ENCODE measurements around the gene DCXR.

The DCXR gene

DNA sequence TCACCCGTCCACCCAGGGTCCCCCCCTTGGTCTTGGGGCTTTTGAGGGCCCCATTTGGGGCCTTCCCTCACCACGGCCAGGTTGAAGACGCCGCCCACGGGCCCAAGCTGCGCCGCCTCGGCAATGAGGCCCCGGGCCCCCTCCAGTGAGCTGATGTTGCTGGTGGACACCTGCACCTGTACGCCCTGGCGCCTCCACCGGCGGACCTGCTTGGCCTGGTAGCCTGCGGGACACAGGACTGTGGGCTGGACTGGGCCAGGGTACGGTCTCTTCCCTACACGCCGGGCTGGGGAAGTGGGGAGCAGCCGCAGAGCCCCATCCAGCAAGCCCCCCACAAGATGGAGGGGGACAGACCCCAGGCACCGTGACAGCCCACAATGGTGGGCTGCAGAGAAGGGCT lies 45.0 kb upstream of the DCXR start:
- Histone ChIP-seq H3K4me2 (ENCODE audit: insufficient read depth, low read length) (no peak overlapping the region), H3K4me1 (ENCODE audit: insufficient read depth, low read length) (no peaks in the 10 kb centered on the region), H3K9ac (ENCODE audit: low read depth, low read length) (no peak overlapping the region), H3K36me3 (ENCODE audit: insufficient read depth, low read length) (peaks cover 97% of the 10 kb centered on the region), H3K27me3 (ENCODE audit: insufficient read depth, low read length, poor library complexity) (no peaks in the 10 kb centered on the region), H3K9me3 (ENCODE audit: insufficient read depth, low read length, severe bottlenecking) (no peaks in the 10 kb centered on the region), H3K79me2 (ENCODE audit: insufficient read depth, low read length) (no peaks in the 10 kb centered on the region; the same call in 1 of the 2 replicates), H2AFZ (ENCODE audit: low read depth, low read length) (no peak overlapping the region), H3K4me3 (ENCODE audit: low read depth in 1 of 2, low read length in 2 of 2) (no peak overlapping the region), H3K27ac (ENCODE audit: low read length) (no peak overlapping the region), H4K20me1 (ENCODE audit: insufficient read depth, low read length) (peaks cover 80% of the 10 kb centered on the region)
- ATAC-seq (ENCODE audit: insufficient read depth, low read depth), result no peak
- no peak for DNase-seq
- TF ChIP-seq, protein P1, sequence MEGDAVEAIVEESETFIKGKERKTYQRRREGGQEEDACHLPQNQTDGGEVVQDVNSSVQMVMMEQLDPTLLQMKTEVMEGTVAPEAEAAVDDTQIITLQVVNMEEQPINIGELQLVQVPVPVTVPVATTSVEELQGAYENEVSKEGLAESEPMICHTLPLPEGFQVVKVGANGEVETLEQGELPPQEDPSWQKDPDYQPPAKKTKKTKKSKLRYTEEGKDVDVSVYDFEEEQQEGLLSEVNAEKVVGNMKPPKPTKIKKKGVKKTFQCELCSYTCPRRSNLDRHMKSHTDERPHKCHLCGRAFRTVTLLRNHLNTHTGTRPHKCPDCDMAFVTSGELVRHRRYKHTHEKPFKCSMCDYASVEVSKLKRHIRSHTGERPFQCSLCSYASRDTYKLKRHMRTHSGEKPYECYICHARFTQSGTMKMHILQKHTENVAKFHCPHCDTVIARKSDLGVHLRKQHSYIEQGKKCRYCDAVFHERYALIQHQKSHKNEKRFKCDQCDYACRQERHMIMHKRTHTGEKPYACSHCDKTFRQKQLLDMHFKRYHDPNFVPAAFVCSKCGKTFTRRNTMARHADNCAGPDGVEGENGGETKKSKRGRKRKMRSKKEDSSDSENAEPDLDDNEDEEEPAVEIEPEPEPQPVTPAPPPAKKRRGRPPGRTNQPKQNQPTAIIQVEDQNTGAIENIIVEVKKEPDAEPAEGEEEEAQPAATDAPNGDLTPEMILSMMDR (IDR thresholded peaks at IDR 0.05; ENCODE audit: borderline replicate concordance, extremely low read depth, low read length, poor library complexity, severe bottlenecking), result no peak
- no peak for TF ChIP-seq EZH2 (IDR thresholded peaks at IDR 0.05; ENCODE audit: borderline replicate concordance, low read depth, low read length, severe bottlenecking)

DNA sequence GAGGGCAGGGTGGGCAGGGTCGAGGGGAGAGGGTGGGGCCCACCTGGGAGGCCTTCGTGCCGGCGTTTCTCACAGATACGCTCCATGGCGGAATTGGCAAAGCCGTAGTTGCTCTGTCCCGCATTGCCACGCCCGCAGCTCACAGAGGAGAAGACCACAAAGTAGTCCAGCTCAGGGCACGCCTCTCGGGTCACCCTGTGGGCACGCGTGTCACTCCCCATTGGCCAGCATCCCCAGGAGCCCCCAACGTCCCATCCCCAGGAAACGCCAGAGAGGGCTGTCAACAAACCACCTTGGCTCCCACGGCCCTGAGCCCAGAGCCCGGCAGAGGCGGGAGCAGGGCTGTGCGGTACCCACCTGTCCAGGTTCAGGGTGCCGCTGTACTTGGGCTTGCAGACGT lies 44.5 kb upstream of the DCXR start:
- no peak overlapping the region for H3K9ac ChIP-seq (ENCODE audit: low read depth, low read length)
- H3K4me2 ChIP-seq (ENCODE audit: insufficient read depth, low read length), result no peak overlapping the region
- H3K4me1 ChIP-seq (ENCODE audit: insufficient read depth, low read length), result no peaks in the 10 kb centered on the region
- H3K9me3 ChIP-seq (ENCODE audit: insufficient read depth, low read length, severe bottlenecking), result no peaks in the 10 kb centered on the region
- ATAC-seq (ENCODE audit: insufficient read depth, low read depth) (no peak), DNase-seq (no peak)
- H3K27ac ChIP-seq (ENCODE audit: low read length), result no peak overlapping the region
- TF ChIP-seq, protein P1 (IDR thresholded peaks at IDR 0.05; ENCODE audit: borderline replicate concordance, extremely low read depth, low read length, poor library complexity, severe bottlenecking), result no peak
- no peak for TF ChIP-seq EZH2 (IDR thresholded peaks at IDR 0.05; ENCODE audit: borderline replicate concordance, low read depth, low read length, severe bottlenecking)
- no peak overlapping the region for H3K4me3 ChIP-seq (ENCODE audit: low read depth in 1 of 2, low read length in 2 of 2)
- H3K79me2 ChIP-seq (ENCODE audit: insufficient read depth, low read length), result no peaks in the 10 kb centered on the region; the same call in 1 of the 2 replicates
- no peaks in the 10 kb centered on the region for H3K27me3 ChIP-seq (ENCODE audit: insufficient read depth, low read length, poor library complexity)
- no peak overlapping the region for H2AFZ ChIP-seq (ENCODE audit: low read depth, low read length)
- H3K36me3 ChIP-seq (ENCODE audit: insufficient read depth, low read length), result peaks cover 92% of the 10 kb centered on the region
- peaks cover 80% of the 10 kb centered on the region for H4K20me1 ChIP-seq (ENCODE audit: insufficient read depth, low read length)

DNA sequence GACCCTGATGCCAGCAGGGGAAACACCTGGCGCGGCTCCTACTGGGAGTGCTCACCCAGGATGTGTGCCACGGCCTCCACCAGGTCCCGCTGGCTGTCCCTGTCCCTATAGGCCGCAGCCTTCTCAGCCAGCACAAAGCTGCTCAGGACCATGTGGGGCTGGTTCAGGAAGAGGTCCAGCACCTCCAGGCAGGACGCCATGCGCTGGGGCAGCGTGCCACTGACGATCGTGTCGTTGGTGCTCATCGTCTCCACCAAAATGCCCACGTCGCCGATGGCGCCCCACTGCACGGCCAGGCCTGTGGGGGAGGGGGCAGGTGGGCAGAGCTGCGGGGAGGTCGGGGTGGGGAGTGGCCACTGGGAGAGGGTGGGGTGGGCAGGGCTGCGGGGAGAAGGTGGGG lies 44.0 kb upstream of the DCXR start:
- Histone ChIP-seq H3K9me3 (ENCODE audit: insufficient read depth, low read length, severe bottlenecking) (no peaks in the 10 kb centered on the region), H3K27me3 (ENCODE audit: insufficient read depth, low read length, poor library complexity) (no peaks in the 10 kb centered on the region), H3K27ac (ENCODE audit: low read length) (no peak overlapping the region), H3K79me2 (ENCODE audit: insufficient read depth, low read length) (no peaks in the 10 kb centered on the region; the same call in 1 of the 2 replicates), H3K36me3 (ENCODE audit: insufficient read depth, low read length) (peaks cover 88% of the 10 kb centered on the region), H3K4me3 (ENCODE audit: low read depth in 1 of 2, low read length in 2 of 2) (no peak overlapping the region), H3K4me2 (ENCODE audit: insufficient read depth, low read length) (no peak overlapping the region), H4K20me1 (ENCODE audit: insufficient read depth, low read length) (peaks cover 82% of the 10 kb centered on the region), H3K9ac (ENCODE audit: low read depth, low read length) (no peak overlapping the region), H3K4me1 (ENCODE audit: insufficient read depth, low read length) (no peaks in the 10 kb centered on the region), H2AFZ (ENCODE audit: low read depth, low read length) (no peak overlapping the region)
- DNase-seq, result no peak
- TF ChIP-seq, protein P1 (IDR thresholded peaks at IDR 0.05; ENCODE audit: borderline replicate concordance, extremely low read depth, low read length, poor library complexity, severe bottlenecking), result no peak
- TF ChIP-seq EZH2 (IDR thresholded peaks at IDR 0.05; ENCODE audit: borderline replicate concordance, low read depth, low read length, severe bottlenecking), result no peak
- ATAC-seq (ENCODE audit: insufficient read depth, low read depth), result no peak
